ENCODE measurements around the gene SETBP1.

The SETBP1 gene

DNA sequence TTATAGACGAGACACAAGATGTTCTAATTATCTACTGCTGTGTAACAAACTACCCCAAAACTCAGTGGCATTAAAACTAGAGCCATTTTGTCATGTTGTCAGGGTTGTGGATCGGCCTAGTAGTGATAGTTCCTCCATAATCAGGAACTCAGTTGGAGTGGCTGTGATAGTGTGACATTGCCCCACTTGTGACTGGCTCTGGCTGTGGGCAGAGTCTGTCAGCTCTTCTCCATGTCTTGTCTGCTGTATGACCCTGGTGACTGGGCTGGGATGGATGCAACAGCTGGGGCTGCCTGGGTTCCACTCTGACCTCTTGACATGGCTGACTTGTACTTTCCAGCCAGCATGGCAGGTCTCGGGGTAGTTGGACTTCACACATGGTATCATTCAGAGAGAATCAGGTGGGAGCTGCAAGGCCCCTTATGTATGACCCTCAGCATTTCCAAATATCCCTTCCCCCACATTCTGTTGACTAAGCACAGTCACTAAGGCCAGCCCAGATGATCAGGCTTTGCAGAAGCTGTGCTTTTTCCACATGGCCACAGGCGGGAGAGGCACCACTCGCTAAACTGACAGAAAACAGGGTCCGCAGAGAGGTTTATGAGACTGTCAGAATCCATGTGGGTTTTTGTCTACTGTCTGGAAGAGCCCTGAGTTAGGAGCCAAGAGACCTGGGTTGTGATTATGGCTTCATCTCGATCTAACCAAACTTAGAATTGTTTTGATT, 50.3 kb downstream of the SETBP1 start:
- DNase-seq (ENCODE audit: extremely low read depth in 1 of 2, low read depth in 1 of 2) = no peak

DNA sequence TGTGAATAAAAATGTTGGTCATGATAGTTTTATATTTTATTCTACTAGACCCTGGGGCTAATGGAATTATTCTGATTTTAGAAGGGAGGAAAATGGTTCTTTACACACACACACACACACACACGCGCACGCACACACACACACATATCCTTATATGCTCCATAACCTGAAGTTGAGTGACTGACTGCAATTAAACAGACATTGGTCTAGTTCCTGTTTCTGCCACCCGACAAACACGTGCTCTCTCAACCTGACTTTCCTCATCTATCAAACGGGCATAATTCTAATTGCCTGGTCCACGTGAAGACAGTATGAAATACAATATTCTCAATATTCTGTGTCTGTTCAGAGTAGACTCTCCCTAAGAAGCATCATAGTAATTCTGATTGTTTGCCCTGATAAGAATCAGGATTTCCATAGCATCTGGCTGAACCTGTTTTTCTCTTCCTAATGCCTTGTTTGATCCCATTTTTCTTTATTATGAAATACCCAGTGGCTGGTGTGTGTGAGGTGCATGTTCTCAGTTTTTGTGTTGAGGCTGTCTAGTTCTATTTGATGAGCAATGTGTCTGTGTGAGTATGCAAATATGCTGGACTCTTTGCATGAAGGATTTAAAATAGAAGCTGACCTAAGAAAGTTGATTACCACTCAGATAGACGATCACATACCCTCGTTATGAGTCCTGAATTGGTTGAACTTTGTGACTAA, 51.0 kb downstream of the SETBP1 start:
- no peak for DNase-seq (ENCODE audit: extremely low read depth in 1 of 2, low read depth in 1 of 2)

DNA sequence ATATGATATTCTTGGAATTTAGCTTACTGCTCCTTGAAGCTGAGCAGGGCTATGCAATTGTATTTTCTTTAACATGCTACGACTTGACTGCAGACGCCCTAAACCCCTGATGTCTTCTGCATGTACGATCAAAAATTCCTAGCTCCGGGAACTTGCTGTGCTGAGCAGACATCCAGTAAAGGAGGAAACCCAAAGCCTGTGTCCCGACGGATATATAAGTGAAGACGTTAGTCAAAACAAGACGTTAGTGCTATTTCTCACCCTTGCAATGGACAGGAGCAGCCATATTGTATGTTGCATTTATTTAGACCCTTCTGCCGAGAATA, 51.5 kb downstream of the SETBP1 start:
- no peak for DNase-seq (ENCODE audit: extremely low read depth in 1 of 2, low read depth in 1 of 2)

DNA sequence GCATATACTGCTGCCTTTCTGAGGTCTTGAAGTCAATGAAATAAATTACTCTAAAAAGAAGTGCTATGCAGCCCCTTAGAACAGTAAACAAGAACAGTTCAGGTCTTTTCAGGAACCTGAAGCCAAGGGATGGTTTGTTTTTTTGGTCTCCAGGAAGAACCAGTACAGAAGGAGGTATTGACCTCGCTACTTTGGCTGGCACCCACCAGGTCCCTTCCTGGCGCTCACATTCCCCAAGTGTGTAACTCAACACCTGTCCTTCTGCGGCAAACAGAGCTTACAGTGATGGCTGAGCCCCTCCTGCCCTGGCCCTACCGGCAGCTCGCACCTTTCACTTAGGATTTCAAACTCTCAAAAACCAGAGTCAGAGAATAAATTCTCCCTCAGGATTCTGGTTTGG, 51.9 kb downstream of the SETBP1 start:
- DNase-seq (ENCODE audit: extremely low read depth in 1 of 2, low read depth in 1 of 2) = no peak

DNA sequence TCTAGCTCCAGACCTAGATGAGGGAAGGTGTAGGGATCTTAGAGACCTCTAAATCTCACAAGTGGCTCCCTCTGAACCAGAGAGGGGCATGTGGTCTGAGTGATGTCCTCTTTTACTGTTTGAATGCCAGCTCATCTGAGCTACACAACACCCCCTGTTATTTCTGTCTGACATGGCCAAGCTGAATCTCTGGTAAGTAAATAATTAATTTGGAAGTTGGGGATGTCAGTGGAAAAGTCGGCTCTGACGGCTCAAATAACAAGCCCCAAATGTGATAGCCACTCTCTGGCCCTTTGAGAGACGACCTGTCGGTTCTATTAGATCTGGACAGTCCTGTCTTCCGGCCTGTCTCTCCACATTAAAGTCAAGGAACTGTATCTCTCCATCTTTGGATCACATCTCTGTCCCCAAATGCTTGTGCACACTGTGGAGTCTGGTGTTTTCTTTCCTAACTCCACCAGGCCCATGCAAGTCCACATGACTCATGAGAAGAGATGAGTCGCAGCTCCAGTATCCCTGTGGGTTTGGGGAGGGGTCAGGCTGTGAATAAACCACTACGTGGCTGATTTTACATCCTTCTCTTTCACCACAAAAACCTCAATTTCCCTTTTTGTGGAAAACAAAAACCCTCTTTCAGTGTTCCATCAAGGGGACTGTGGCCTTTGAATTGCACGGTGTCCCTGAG, 52.5 kb downstream of the SETBP1 start:
- peak in 1 of 2 donors; percentile 55 for DNase-seq (ENCODE audit: extremely low read depth in 1 of 2, low read depth in 1 of 2)

DNA sequence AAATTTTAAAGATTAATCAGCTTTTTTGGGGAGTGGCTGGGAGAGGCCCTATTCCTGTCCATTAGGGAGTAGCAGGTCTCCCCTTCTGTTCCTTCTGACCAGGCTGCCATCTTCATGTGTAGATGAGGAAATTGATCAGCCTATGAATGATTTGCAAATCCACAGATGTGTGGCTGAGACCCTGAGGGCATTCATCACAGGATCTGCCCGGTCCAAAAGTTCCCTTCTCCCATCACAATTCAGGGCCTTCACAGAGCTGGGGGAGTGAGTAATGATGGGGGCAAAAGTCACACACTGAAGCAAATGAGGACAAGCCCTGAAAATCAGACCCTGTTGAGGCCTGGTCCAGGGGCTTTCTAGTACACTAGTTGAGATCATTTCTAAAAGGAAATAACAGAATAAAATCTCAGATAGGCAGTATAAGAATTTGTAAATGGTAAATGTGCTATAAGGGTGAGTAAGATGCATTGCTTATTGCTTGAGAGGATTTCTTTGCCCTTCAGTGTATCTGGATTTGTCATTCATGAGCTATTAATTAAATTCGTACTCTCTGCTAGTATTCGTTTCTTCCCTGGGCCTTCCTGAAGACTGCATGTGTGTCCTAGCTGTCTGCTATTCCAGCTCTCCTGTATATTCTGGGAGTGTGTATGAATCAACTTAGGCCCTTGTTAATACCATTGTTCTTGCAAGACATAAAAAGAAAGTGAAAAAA, 53.2 kb downstream of the SETBP1 start:
- DNase-seq (ENCODE audit: extremely low read depth in 1 of 2, low read depth in 1 of 2) = no peak

DNA sequence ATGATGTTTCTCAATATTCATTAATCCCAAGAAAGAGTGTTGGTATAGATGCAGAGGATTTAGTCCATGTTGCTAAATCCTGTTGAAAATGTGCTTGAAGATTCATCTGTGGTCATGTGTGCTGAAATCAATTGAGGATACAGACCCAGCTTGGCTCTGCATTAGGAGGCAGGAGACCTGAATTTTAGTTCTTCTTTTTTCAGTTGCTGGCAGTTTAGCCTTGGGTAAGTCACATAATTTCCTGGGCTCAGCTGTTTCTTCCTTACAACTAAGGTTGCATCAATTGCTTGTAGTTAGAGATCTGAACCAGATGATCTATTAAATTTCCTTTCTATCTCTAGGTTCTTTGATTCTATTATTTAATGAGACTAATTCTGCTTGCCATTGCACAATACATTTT, 54.4 kb downstream of the SETBP1 start:
- DNase-seq (ENCODE audit: extremely low read depth in 1 of 2, low read depth in 1 of 2) = no peak

DNA sequence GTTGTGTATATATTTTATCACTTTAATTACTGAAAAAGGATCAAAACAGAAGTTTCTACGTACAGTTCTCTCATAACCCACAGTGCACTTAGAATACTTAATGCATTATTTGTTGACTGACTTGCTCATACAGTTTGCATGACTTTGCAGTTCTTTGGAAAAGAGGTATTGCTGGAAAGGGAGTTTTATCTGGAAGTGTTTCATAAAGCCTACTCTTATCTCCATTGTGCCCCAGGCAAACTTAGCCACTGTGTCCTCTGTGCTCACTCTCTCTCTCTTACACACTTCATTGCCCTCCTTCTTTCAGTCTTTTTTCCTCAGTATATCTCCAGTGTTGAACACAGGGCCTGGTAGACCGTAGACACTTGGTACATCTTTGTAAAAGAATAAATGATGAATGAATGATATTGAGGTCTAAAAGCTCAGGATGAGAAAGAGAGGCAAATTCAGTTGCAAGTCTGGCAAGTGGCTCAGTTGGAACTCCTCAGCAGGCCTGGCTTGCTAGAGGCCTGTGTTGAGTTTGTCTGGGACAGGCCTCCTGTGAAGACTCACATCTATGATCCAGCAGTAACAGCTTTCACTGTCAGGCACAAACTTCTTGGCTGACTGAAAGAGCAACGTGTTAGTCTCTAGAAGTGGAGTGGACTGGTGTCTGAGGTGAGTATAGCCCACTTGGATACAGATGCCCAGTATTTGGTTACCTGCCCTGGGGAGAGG, 56.1 kb downstream of the SETBP1 start:
- DNase-seq (ENCODE audit: extremely low read depth in 1 of 2, low read depth in 1 of 2) = no peak

DNA sequence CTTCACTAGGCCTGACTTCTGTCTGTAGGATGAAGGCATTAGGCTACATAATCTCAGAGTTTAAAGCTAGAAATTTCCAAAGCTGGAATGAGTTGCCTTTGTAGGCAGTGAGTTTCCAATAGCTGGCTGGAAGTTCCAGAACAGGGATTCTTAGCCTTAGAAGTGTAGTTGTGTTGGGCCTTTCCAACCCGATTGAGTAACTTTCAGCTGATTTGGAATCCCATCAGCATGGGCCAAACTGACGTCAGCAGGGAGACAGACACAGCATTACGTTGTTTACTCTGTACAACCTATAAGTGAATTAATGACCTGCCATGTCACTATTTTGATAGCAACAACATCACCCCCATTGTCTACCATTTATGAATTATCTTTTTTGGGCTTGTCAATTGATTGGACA, 56.9 kb downstream of the SETBP1 start:
- no peak for DNase-seq (ENCODE audit: extremely low read depth in 1 of 2, low read depth in 1 of 2)

DNA sequence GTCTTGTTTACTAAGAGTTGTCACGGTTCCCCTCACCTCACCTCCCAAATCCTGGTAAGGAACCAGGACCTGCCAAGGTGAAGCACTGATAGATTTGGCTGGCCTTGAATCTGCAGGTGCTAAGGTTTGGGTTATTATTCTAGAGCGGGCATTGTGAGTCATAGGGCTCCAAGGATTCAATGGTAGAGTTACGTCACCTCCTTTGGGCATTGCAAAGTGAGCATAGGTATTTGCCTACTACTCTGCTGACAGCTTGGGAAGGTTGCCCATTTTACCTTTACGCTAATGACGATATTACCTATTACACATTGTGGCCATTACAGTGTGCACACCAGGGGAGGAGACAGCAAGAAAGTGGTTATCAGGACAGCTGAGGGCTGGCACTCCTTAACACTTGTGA, 59.3 kb downstream of the SETBP1 start:
- no peak for DNase-seq (ENCODE audit: extremely low read depth in 1 of 2, low read depth in 1 of 2)

DNA sequence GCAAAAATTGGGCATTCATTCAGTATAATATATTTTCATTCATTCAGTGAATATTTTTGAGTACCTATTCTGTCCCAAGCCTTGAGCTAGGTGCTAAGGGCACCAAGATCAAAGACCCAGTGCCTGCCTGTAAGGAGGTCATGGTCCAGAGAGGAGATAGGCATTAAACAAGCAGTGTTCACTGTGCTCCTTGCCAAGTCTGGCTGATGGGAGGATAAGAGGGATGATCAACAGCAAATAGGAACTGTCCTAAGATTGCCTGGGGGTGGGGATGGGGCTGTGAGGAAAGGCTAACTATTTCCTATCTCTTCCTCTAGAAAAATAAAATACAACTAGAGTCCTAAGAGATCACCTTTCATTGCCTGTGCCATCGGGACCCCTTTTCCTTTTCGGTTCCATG, 60.4 kb downstream of the SETBP1 start:
- DNase-seq (ENCODE audit: extremely low read depth in 1 of 2, low read depth in 1 of 2) = no peak

DNA sequence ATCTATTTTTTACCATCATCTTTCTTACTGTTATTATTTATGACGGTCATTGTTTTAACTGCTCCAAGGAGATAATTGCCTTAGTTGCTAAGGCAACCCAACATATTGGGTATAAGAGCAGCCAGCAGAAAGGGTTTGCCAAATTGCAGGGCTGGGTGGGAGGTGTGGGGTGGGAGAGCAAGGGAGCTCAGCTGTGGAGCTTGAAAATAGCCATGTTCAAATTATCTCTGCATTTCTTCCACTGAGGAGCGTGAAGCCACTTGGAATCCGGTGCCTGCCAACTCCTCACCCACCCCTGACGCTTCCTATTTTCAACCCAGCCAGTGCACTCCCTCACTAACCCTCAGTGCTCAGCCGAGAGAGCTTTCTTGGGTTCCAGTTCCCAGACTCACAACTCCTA, 60.8 kb downstream of the SETBP1 start:
- DNase-seq (ENCODE audit: extremely low read depth in 1 of 2, low read depth in 1 of 2) = no peak

DNA sequence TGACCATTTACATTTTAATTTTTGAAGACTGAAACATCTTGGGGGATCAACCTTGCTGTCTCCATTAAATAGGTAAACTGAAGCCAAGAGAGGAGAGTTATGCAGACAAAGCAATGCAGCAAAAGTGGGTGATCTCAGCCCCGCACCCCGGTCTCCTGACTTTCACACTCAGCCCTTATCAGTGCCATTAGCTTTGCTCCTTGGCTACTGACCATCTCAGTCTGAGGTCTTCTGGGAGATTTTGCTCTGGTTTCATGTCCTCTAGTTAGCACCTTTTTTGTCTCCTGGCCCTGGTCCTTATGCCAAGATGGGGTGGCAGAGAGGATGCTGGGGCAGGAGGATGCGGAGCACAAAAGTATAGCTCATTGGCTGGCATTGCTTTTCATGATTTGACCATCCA, 61.4 kb downstream of the SETBP1 start:
- no peak for DNase-seq (ENCODE audit: extremely low read depth in 1 of 2, low read depth in 1 of 2)

DNA sequence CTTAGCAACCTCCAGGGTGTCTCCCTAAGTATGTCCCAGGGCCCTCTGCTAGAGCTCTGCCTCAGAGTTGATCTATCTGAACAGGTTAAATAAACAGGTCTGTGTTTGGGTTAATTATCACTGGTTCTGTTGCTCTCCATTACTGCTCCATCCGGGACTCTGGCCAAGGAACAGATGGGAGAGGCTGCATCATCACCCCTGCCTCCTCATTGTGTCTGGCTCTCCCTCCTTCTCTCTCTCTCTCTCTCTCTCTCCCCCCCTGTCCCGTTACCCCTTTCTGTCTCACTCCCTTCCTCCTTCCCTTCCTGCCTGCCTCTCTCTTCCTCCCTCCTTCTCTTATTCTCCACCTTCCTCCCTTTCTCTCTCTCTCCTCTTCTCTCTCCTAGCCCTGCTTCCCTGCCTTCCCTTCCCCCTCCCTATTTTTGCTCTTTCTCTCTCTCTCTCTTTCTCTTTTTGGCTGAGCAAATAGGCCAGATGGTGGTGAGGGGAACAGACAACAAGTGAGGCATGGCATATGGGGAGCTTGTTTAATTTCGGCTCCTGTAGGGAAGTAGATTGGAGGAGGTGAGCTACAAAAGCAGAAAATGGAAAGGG, 62.1 kb downstream of the SETBP1 start:
- DNase-seq (ENCODE audit: extremely low read depth in 1 of 2, low read depth in 1 of 2) = no peak

DNA sequence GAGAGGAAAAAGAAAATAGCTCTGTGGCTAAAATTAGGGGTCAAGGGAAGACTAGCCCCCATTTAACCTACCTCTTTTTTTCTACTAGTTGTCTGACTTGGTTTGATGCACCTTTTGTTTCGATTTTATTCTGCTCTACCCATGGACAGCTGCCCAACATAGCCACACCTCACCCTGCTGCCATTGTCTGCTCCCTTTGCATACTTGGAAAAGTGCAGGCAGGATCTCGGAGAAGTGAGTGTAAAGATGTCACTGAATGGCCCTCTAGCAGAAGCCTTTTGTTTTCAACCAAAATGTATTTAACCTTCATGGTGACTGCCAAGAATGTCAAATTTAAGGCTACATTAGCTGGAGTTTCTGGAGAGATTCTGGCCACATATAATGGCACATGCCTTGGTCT, 62.9 kb downstream of the SETBP1 start:
- no peak for DNase-seq (ENCODE audit: extremely low read depth in 1 of 2, low read depth in 1 of 2)

DNA sequence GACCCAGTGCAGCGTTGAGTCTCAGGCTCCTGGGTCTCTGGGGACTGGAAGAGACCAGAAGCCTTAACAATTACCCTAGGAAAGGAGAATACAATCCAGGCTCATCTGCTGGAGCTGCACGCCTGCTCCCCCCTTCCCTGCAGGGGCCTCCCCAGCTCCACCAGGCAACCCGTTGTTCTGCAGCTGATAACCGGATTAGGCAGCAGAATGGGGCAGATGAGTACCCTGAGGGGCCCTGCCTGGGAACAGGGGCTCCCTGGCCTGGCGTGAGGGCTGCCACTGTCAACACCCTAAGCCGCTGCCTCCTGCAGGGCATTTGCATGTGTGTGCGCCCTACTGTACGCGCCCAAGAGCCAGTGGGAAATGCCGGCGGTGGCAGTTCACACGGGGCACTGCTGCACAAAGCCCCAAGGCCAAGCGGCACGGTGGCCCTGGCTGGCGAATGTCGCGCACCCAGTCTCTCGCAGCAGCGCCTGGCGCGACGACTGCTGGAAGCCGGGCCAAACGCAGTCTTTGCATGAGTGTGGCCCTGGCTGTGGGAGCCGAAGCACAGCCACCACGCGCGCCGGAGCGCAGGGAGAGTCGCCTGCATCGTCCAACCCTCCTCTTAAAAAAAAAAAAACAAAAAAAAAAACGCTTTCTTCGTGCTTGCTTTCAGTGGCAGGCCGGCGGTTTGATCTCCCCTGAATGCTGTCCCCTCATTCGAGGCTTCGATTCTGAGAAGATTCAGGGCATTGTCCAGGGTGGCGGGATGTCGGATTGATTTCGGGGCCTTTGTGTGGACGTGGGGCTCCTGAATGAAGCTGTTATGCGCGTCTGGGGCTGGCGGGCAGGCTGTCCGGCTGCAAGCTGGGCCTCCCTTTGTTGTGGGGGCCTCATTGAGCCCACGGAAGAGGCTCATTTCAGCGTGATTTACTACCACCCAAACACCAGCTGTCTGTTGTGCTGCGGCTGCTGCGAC, 63.8 kb downstream of the SETBP1 start:
- DNase-seq (ENCODE audit: extremely low read depth in 1 of 2, low read depth in 1 of 2) = no peak

DNA sequence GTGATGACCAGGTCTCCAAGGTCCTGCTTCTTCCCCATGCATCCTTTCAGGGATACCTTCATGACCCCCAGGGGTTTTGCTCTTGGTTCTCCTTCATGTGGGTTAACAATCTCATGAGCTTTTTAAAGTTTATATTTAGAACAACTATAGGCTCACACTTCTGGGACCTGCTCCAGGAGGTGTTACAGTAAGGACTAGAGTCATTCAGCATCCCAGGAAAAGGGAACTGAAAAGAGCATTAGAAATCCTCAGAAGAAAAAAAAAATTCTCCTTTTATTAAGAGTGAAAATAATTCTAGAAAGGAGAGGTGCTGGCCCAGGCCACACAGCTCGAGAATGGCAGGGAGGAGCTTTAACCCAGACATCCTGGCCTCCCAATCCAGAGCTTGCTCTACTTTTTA, 66.5 kb downstream of the SETBP1 start:
- no peak for DNase-seq (ENCODE audit: extremely low read depth in 1 of 2, low read depth in 1 of 2)

DNA sequence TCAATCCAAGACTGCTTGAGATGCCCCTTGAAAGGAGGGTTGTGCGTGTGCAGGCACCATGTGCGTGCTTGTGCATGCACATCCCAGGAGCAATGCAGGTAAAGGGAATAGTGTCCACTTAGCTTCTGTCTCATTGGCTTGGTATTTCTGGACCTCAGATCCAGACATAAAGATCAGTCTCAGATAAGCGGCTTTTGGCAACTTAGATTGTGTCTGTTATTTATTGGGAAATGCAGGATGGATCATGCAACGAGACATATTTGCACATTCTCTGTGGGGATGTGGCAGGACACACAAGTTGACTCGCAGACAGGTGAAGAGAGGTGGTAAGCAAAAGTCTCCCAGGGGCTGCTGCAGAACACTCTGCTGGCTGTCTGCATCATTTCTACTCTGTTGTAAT, 67.9 kb downstream of the SETBP1 start:
- no peak for DNase-seq (ENCODE audit: extremely low read depth in 1 of 2, low read depth in 1 of 2)

DNA sequence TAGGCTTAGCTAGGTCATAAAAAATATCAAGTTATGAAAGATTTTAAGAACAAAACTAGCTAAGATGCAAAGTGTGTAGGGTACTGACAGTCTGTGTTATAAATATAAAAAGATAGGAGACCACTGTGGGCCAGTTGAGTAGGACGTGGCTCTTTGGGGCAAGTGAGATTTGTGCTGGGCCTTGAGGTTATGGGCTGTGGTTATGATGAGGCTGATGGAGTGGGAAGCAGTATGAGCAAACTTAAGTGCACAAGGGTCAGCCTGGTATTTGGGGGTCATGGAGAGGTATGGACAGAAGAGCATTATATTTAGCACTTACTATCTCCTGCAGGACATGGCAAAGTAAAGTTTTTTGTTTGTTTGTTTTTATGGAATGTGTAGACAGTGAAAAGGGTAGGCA, 70.1 kb downstream of the SETBP1 start:
- DNase-seq (ENCODE audit: extremely low read depth in 1 of 2, low read depth in 1 of 2) = no peak

DNA sequence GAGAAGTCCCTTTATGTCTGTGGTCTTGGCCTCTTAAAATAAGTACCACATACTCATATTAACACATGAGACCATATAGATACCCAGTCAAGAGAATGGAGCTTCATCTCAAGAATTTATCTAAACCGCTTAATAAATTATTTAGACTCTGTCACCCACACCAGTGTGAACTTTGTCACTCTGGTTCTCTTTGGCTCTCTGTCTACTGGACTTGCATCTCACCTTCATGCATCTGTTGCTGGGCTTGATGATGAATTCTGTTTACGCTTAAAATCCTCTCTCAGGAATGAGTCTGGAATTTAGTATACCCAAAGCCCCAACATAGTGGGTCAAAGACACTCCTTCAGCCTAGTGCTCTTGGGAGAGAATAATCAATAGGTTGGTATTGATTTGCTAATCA, 73.9 kb downstream of the SETBP1 start:
- no peak for DNase-seq (ENCODE audit: extremely low read depth in 1 of 2, low read depth in 1 of 2)

Data from stimulated activated CD8-positive, alpha-beta memory T cell treated with anti-CD3 and anti-CD28 coated beads, Interleukin-7, amount 100 ng/mL, for 48 hours (primary cell).